DMS79 (cell line): ENCODE data around the gene SETBP1.

Experiments used
- DNase-seq: peaks from one replicate; lab custom pipeline; 2025; lab: John Stamatoyannopoulos, UW

The SETBP1 gene

GRCh38 chr18:44759925-44760342 is 79.2 kb downstream of the SETBP1 start:
- DNase-seq = no peak

DNA sequence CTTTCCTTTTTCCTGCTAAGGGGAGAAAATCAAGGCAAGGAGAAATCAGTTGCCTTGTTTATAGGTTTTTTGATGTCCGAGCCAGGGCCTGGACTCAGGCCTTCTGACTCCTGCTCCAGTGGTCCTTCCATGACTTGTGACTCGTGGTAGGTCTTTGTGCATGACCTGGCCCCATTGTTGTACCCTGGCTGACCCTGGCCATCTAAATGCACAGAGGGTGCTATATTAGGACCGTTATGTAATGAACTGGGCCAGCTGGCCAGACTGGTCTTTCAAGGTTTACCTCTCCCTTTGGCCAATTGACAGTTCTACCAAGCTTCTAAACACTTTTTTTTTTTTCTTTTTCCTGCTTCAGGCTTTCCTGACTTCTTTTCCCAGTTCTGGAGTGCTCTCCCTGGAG is 81.1 kb downstream of the SETBP1 start:
- no peak for DNase-seq

- no peak for DNase-seq
These were observed 82.6 kb downstream of the SETBP1 start for GRCh38 chr18:44763327-44763726.

GRCh38 chr18:44764863-44765262 is 84.2 kb downstream of the SETBP1 start:
- no peak for DNase-seq

DNA sequence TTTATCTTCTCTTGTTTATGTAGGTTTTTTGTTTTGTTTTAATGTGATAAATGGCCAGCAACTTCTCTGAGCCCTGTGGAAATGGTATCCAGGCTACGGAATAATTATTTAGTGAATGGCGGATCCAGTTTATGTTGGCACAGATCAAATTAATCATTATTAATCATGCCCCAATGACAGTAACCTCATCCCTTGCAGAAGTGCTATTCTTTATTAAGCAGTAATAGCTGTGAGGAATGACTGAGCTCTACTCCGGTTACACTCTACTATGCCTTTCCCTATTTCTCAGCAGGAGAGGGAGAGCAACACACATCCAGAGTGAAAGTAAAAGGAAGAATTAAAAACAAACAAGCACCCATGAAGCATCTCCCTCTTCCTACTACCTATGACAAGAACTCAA is 84.8 kb downstream of the SETBP1 start:
- DNase-seq = no peak

GRCh38 chr18:44766450-44766849 is 85.8 kb downstream of the SETBP1 start:
- DNase-seq = no peak

- no peak for DNase-seq
These were observed 87.1 kb downstream of the SETBP1 start for GRCh38 chr18:44767807-44768206.

DNA sequence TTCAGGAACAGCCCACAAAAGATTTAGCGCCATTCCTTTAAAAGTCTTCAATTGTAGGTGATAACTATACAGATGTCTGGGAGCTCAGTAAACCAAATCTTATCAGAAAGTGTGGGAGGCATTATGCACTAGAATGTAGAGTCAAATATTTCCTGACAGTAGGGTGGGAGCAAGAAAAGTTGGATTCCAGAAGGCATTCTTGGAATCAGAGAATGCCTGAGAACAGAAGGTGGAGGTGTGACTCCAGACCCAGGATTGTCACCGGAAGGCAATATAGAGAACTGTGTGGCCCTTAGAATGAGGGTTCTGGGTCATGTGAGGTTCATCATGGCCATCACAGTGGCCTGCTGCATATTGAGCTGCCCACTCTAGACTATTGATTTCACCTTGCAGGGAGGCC is 90.0 kb downstream of the SETBP1 start:
- DNase-seq = no peak

DNA sequence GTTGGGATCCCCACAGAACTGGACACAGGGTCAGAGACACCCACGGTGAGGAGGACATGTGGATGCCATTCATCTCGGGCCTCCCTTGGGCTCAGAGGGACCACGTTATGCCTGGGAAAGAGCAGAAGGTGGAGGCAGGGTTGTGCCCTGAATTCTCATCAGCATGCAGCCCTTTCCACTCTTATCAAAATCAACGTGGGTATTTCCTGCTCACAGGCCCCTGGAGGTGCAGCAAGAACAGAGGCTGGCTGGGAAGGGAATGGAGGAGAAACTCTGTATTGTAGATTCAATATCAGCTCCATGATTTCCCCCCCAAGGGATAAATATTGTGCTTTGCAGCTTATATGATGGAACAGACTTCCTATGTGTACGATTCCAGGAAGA is 90.9 kb downstream of the SETBP1 start:
- DNase-seq = no peak

- DNase-seq = no peak
These were observed 91.5 kb downstream of the SETBP1 start for GRCh38 chr18:44771956-44772917.

- no peak for DNase-seq
These were observed 93.0 kb downstream of the SETBP1 start for GRCh38 chr18:44773640-44774155.

DNA sequence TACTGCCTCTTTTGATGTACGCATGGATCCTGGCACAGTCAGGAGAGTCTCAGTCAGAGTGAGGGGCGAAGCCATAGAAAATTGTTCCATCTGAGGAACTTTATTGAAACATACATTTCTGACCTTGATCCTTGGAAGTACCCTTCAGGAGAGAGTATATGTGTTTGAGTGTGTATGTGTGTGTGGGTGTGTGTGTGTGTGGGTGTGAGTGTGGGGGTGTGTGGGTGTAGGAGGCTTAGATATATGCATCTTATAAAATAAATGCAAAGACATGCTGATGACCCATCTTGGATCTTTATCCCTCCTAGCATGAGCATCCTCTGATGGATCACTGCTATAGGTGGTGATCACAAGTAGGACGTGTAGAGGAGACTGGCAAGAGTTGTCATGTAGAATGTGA is 93.5 kb downstream of the SETBP1 start:
- no peak for DNase-seq

GRCh38 chr18:44777457-44778192 is 96.9 kb downstream of the SETBP1 start:
- DNase-seq = no peak

DNA sequence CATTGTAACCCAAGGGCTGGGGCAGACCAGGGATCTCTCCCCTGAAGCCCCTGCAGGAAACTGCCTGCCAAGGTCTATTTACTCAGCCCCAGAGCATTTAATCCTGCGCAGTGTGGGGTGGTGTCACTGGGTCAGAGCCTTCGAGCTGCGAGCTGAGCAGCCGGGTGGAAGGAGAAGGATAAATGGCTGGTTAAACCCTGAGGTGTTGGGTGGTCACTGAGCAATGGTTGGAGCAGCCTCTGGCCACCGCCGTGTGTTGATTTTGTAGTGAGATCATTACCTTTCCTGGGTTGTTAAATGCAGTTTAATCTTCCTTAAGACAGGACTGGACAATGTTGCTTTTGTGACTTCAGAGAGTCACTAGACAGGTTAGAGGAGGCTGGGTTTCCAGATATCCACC is 98.1 kb downstream of the SETBP1 start:
- no peak for DNase-seq

- no peak for DNase-seq
These were observed 99.1 kb downstream of the SETBP1 start for GRCh38 chr18:44779753-44780292.

DNA sequence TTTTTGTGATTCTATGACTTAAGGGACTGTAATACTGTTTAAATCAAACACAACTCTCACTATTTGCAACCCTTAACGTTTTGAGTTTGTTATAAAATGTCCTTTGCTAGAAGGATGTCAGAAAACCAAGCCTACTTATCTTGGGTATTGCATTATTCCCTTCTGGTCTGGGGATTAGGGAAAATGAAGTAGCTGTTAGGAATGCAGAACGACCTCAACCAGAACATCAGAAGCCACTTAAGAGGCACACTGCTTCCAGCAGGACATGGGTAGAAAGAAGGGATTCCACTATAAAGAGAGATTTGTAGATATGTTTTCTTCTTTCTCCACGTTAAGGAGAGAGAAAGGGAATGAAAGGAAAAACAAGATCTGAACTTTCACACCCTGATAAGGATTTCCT is 101.2 kb downstream of the SETBP1 start:
- peak; percentile 70 for DNase-seq

GRCh38 chr18:44782617-44783016 is 101.9 kb downstream of the SETBP1 start:
- DNase-seq = no peak

DNA sequence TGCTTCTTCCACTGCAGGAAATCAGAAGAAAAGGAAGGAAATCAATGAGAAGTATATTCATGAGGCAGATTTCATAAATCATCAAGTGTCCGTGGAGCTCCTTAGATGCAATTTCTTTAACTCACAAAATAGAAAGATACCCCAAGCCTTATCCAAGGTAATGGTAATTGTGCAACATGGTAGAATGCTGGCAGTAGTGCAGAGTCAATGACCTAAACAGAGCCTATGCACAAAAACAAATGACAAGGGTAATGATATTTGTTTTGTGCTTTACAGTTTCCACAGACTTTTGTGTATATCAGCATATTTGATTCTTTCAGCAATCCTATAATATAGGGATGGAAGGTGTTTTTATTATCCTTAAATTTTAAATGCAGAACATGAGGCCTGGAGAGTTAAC is 102.7 kb downstream of the SETBP1 start:
- no peak for DNase-seq

DNA sequence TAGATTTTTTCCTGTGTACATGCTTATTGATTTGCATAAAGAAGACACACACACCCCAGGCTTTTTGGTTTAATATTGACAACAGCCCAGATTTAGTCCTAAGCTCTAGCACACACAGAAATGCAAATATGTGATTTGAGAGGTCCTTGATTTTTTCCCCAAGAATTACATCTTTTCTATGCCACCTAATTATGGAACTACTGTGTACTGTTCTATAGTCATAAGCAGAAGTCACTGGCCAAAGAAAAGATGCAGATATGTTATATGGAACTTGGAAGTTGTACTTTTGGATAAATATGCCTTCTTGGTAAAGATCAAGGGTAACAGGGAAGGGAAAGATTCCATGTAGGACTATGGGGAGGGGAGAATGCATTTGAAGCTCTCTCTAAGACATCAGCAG is 105.6 kb downstream of the SETBP1 start:
- no peak for DNase-seq

GRCh38 chr18:44786688-44787087 is 106.0 kb downstream of the SETBP1 start:
- DNase-seq = no peak

- no peak for DNase-seq
These were observed 107.6 kb downstream of the SETBP1 start for GRCh38 chr18:44788334-44788733.

DNA sequence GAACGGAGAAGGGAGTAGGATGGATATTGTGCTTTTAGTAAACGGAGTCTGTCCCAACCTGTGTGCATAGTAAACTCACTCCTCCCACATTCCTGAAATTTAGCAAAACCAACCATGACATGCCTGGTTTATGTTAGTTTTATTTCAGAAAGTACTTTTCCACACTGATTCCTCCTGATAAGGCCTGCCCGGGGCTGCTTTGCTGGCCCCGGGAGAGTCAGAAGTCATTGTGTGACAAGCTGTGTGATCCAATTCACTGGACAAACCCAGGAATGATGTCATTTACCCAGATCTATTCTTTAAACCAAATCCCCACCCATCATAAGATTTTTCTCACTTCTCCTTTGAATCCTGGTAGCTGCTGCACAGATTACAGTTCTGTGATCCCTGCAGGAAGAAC is 109.0 kb downstream of the SETBP1 start:
- DNase-seq = no peak

DNA sequence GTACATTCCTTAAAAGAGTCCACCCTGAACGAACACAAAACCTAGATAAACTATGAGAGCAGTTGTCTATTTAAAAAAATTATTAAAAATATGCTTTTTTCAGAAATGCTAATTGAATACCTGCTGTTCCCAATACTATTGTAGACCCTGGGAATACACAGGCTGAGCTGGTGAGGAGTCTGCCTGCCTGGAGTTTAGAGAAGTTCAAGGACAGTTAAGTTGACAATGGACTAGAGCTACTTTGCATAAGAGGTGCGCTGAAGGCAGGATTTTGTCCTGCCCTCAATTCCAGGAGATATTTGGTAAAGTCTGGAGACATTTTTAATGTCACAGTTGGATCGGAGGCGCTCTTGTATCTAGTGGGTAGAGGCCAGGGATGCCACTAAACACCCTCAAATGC is 110.2 kb downstream of the SETBP1 start:
- DNase-seq = no peak
